ENCODE results near the gene F7.

- TF ChIP-seq CTCF (IDR thresholded peaks at IDR 0.05) (no peak), ZFX (IDR thresholded peaks at IDR 0.05; ENCODE audit: borderline replicate concordance) (no peak)
These were observed 14.9 kb downstream of the F7 start for GRCh38 chr13:113120300-113121182.

Data from 22Rv1 (cell line).